Endodermal cell (in vitro differentiated cells): ENCODE results near the gene KIF6. TPM values are rescaled to one million over a fixed set of nuclear protein-coding genes. Genes with fewer than 3 reads are reported as not detected.

Source experiments
- DNase-seq: peaks from one replicate; pipeline ENCODE4 v3.0.0-alpha.2; 2017
- H3K27ac ChIP-seq: 2 replicates; pipeline ENCODE4 v1.5.1; 2013; ENCODE audit warnings: mild to moderate bottlenecking, low read depth, low read length, moderate library complexity
- H3K27me3 ChIP-seq: 2 replicates; pipeline ENCODE4 v1.6.1; 2013; ENCODE audit warnings: mild to moderate bottlenecking, low read length, moderate library complexity; ENCODE audit not compliant: insufficient read depth, control insufficient read depth, poor library complexity, severe bottlenecking
- H3K36me3 ChIP-seq: 2 replicates; pipeline ENCODE4 v1.7.0; 2013; ENCODE audit warnings: mild to moderate bottlenecking, low read length, moderate library complexity; ENCODE audit not compliant: control insufficient read depth, insufficient read depth
- H3K4me1 ChIP-seq: one replicate; pipeline ENCODE4 v1.7.0; 2013; ENCODE audit warnings: low read length; ENCODE audit not compliant: control insufficient read depth, insufficient read depth
- H3K4me3 ChIP-seq: 2 replicates; pipeline ENCODE4 v1.5.1; 2013; ENCODE audit warnings: mild to moderate bottlenecking, low read length, moderate library complexity
- H3K9ac ChIP-seq: 2 replicates; pipeline ENCODE4 v1.6.1; 2013; ENCODE audit warnings: mild to moderate bottlenecking, low read length, moderate library complexity; ENCODE audit not compliant: poor library complexity, severe bottlenecking; ENCODE audit errors: extremely low read depth
- H3K9me3 ChIP-seq: 2 replicates; pipeline ENCODE4 v1.6.1; 2013; ENCODE audit warnings: mild to moderate bottlenecking, low read length, moderate library complexity; ENCODE audit not compliant: control insufficient read depth
- H3K27ac Mint-ChIP-seq: 2 replicates; pipeline ENCODE4 v1.8.0; 2020; ENCODE audit warnings: mixed read lengths
- H3K27me3 Mint-ChIP-seq: 2 replicates; pipeline ENCODE4 v1.8.0; 2021; ENCODE audit warnings: mild to moderate bottlenecking, mixed read lengths; ENCODE audit not compliant: insufficient read depth
- H3K36me3 Mint-ChIP-seq: 2 replicates; pipeline ENCODE4 v1.8.0; 2020; ENCODE audit warnings: low read depth, mixed read lengths
- H3K4me1 Mint-ChIP-seq: 2 replicates; pipeline ENCODE4 v1.8.0; 2020; ENCODE audit warnings: mixed read lengths
- H3K4me3 Mint-ChIP-seq: 2 replicates; pipeline ENCODE4 v1.8.0; 2020; ENCODE audit warnings: mild to moderate bottlenecking, moderate library complexity, mixed read lengths
- H3K9me3 Mint-ChIP-seq: 2 replicates; pipeline ENCODE4 v1.8.0; 2020; ENCODE audit warnings: mild to moderate bottlenecking, mixed read lengths
- CTCF ChIP-seq: fragments of 200-600 bp; sonication (generic); conservative IDR thresholded peaks from 2 replicates; pipeline ENCODE4 v1.5.0; 2021; ENCODE audit warnings: antibody characterized with exemption, mild to moderate bottlenecking
- WGBS, 2 experiments: methylation state at CpG; one replicate each; pipeline versions ENCODE4 v1.1.5 to v1.1.7; 2013; ENCODE audit warnings: missing lambda C conversion rate in 2 of 2, mixed read lengths in 1 of 2; ENCODE audit not compliant: insufficient coverage in 1 of 2, insufficient read length in 1 of 2; 5-methylcytosine and 5-hydroxymethylcytosine counted together
- total RNA-seq, 2 donors: library from RNA; stranded (reverse); fragmentation: NEBNext Ultra II Directional in 1 of 2; extraction: Animal tissue kit (Norgen Biotek cat#: 25700) in 1 of 2; gene quantifications; 2 replicates in 1 of 2; 3 replicates in 1 of 2; pipeline ENCODE4 v1.2.1, GENCODE V29; 2021

Gene KIF6
- total RNA-seq, 2 donors from 2014 or later, result 0.62 to 1.1 TPM

DNA sequence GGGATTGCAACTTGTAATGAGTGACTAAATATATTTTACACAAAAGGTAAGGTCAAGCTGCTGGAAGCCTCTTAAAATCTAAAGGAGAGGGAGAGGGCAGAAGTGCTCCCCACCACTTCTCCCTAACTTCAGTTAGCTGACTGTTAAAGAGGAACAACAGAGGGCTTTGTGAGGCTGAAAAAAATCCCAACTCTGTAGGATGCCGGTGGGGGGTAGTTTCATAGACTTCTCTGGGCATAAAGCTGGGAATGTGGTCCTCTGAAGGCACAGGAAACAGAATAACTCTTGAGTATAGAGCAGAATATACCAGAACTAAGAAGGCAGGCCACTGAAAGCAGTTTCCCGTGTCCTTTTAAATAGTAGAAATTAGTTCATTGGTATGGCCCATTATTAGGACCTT is 71.6 kb downstream of the KIF6 start:
- H3K27ac Mint-ChIP-seq, result no peak overlapping the region

DNA sequence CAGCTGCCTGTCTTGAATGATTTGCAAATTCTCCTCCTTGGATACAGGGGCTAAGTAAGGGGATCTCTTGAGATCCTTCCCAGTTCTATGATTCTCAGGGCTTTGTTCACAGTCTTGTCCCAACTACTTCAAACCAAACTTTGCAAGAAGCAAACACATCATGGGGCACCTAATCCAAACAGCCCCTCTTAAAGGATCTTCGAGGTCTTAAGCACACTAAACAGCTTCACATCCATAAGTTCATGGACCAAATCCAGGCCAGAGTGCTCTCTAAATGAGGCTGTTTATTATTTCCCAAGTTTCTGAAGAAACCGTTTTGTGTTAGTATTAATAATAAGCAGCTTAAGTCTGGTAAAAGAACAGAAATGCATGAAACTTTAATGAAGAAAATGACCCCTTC is 75.2 kb downstream of the KIF6 start:
- H3K4me1 Mint-ChIP-seq, result peaks cover 18% of the 10 kb centered on the region
- peaks cover 2% of the 10 kb centered on the region for H3K4me1 ChIP-seq
- TF ChIP-seq CTCF, result no peak
- H3K9me3 Mint-ChIP-seq, result no peaks in the 10 kb centered on the region
- H3K9ac ChIP-seq, result no peak overlapping the region
- no peak for DNase-seq
- peaks cover 4% of the 10 kb centered on the region for H3K27me3 ChIP-seq
- no peaks in the 10 kb centered on the region for H3K27me3 Mint-ChIP-seq
- 78% methylated on average over 2 of the region's 2 CpGs; no CpG with 5 or more reads in 1 of the 2 experiments for WGBS, 2 experiments
- H3K4me3 Mint-ChIP-seq, result no peak overlapping the region
- H3K36me3 Mint-ChIP-seq, result no peaks in the 10 kb centered on the region
- H3K36me3 ChIP-seq, result no peaks in the 10 kb centered on the region
- H3K9me3 ChIP-seq, result no peaks in the 10 kb centered on the region
- H3K27ac ChIP-seq, result no peak overlapping the region
- H3K4me3 ChIP-seq, result no peak overlapping the region
- H3K27ac Mint-ChIP-seq, result no peak overlapping the region

More for the DNA sequence above, 71.6 kb downstream of the KIF6 start:
- Histone ChIP-seq H3K9ac (no peak overlapping the region), H3K9me3 (no peaks in the 10 kb centered on the region), H3K36me3 (no peaks in the 10 kb centered on the region), H3K4me1 (peaks cover 2% of the 10 kb centered on the region), H3K4me3 (no peak overlapping the region), H3K27ac (no peak overlapping the region), H3K27me3 (peaks cover 4% of the 10 kb centered on the region)
- Mint-ChIP-seq H3K4me3 (no peak overlapping the region), H3K36me3 (no peaks in the 10 kb centered on the region), H3K27me3 (no peaks in the 10 kb centered on the region), H3K9me3 (no peaks in the 10 kb centered on the region), H3K4me1 (peaks cover 18% of the 10 kb centered on the region)
- no peak for TF ChIP-seq CTCF
- peak; percentile 46 for DNase-seq
- 33 to 59% methylated on average over 1 to 2 of the region's 2 CpGs for WGBS, 2 experiments

DNA sequence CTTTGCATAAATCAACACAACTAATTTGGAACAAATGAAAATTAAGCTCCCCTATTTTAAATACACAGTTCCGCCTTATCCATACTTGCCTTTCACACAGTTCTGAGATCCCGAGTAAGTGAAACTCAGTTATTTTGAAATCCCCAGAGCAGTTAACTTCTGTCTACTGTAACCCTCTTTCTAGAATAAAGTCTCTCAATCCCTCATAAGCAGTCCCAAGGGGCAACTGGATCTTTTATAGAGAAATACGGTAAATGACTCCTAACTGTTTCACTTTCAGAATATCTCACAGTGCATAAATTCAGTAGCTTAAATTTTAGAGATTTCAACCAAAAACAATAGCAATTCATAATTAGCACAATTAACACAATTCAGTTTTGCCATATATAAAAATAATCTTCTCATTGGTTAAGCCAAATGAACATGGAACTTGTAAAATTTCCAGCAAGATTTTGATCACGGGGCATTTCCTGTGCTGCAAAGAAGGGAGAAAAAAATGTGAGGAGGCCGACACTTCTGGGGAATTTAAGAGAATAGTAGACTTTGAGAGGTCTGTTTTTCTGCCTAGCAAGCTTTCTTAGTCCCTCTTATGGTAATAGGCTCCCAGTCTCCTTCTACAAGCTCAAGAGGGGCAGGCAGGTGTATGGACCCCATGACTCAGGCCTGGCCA is 78.3 kb downstream of the KIF6 start:
- no peak for TF ChIP-seq CTCF
- no peaks in the 10 kb centered on the region for H3K4me1 ChIP-seq
- Mint-ChIP-seq H3K27ac (no peak overlapping the region), H3K9me3 (no peaks in the 10 kb centered on the region), H3K27me3 (no peaks in the 10 kb centered on the region), H3K4me1 (peaks cover 3% of the 10 kb centered on the region), H3K4me3 (no peak overlapping the region), H3K36me3 (no peaks in the 10 kb centered on the region)
- H3K27me3 ChIP-seq, result peaks cover 4% of the 10 kb centered on the region
- no peak overlapping the region for H3K4me3 ChIP-seq
- H3K27ac ChIP-seq, result no peak overlapping the region
- no peak overlapping the region for H3K9ac ChIP-seq
- no peaks in the 10 kb centered on the region for H3K9me3 ChIP-seq
- DNase-seq, result no peak
- H3K36me3 ChIP-seq, result no peaks in the 10 kb centered on the region
- WGBS, 2 experiments, result 94 to 100% methylated on average over 4 to 5 of the region's 5 CpGs
